ENCODE measurements around the gene ABCG1.

- TF ChIP-seq PKNOX1 (IDR thresholded peaks at IDR 0.05) = no peak
- TF ChIP-seq LEF1 (IDR thresholded peaks at IDR 0.05; ENCODE audit: borderline replicate concordance) = no peak
These were observed 101.1 kb downstream of the ABCG1 start for GRCh38 chr21:42319851-42320572.

Data from HEK293T (cell line).